Right lobe of liver (tissue), 6 donors: ENCODE data around the gene PSMB11. TPM values are rescaled to one million over a fixed set of nuclear protein-coding genes. Genes with fewer than 3 reads are reported as not detected.
A peak's percentile ranks its signal among the peaks of the same experiment; 100 is the strongest.

ENCODE experiments used
- ATAC-seq, 4 donors: fragments of 200-7000 bp; cut with Tn5 transposase; one replicate each; pipeline ENCODE4 v1.9.1; 2020; ENCODE audit warnings: mild to moderate bottlenecking in 4 of 4, moderate library complexity in 4 of 4
- DNase-seq, 3 donors: peaks; one replicate each; pipeline ENCODE4 v3.0.0-alpha.2; 2020
- H3K27ac ChIP-seq, 3 donors: fragments of 200-600 bp; one replicate each; pipeline ENCODE4 v1.8.0; 2022
- H3K27me3 ChIP-seq, 2 donors: fragments of 200-600 bp; one replicate each; pipeline ENCODE4 v1.8.0; 2022
- H3K36me3 ChIP-seq, 4 donors: fragments of 200-600 bp; sonication (generic) in 1 of 4; one replicate each; pipeline versions ENCODE4 v1.5.1 to v1.8.0; 2017 to 2022; ENCODE audit warnings: control low read depth in 1 of 4
- H3K4me1 ChIP-seq, 4 donors: fragments of 200-600 bp; sonication (generic) in 1 of 4; one replicate each; pipeline versions ENCODE4 v1.5.1 to v1.8.0; 2017 to 2022; ENCODE audit warnings: control low read depth in 1 of 4
- H3K4me3 ChIP-seq, 3 donors: fragments of 200-600 bp; one replicate each; pipeline ENCODE4 v1.8.0; 2022
- H3K9me3 ChIP-seq, 4 donors: fragments of 200-600 bp; sonication (generic) in 1 of 4; one replicate each; pipeline versions ENCODE4 v1.5.1 to v1.8.0; 2017 to 2022; ENCODE audit warnings: control low read depth in 1 of 4
- POLR2A ChIP-seq: fragments of 450-650 bp; IDR thresholded peaks from one replicate; pipeline ENCODE4 v1.6.1; 2017; ENCODE audit warnings: antibody characterized with exemption, mild to moderate bottlenecking
- WGBS: methylation state at CpG from one replicate; pipeline ENCODE4 v1.1.6; 2018; ENCODE audit warnings: low coverage, low lambda C conversion rate; ENCODE audit not compliant: insufficient coverage; ENCODE audit errors: missing lambda C conversion rate; 5-methylcytosine and 5-hydroxymethylcytosine counted together
- intact Hi-C, 2 donors: fragments of 100-400 bp; cut with DNase I; formaldehyde crosslinking; loops; one replicate each; pipeline versions ENCODE4 v1.11.2 to v1.14.1; 2022
- long read RNA-seq: library from polyadenylated mRNA; unstranded; transcript quantifications from one replicate; pipeline ENCODE4 v2.0.0, GENCODE V29; 2019
- total RNA-seq, 6 experiments: library from RNA; depleted of rRNA in 2 of 6; stranded (reverse); fragments of >200 nt in 2 of 6; fragmentation: NEBNext Ultra II Directional in 3 of 6; extraction: Animal tissue kit (Norgen Biotek cat#: 25700) in 3 of 6; gene quantifications; one replicate each; pipeline versions ENCODE4 v1.1.0 to v1.2.4, GENCODE V29; 2016 to 2023
- TF ChIP-seq, protein P1 (sequence below), 4 donors: fragments of 200-600 bp in 3 of 4; fragments of 450-650 bp in 1 of 4; IDR thresholded peaks; one replicate each; pipeline versions ENCODE4 v1.5.1 to v1.8.0; 2016 to 2022; ENCODE audit warnings: antibody characterized with exemption in 4 of 4, mild to moderate bottlenecking in 2 of 4
- donor health status: DM: no; HTN: yes; CAD: no.
- donor health status: DM: no; HTN: no; CAD: no.
- donor health status: DM: no; HTN: no; CAD: no.
- donor health status: DM: no; HTN: yes; CAD: no.
- donor health status: DM: no; HTN: yes; CAD: no.

PSMB11 gene, protein sequence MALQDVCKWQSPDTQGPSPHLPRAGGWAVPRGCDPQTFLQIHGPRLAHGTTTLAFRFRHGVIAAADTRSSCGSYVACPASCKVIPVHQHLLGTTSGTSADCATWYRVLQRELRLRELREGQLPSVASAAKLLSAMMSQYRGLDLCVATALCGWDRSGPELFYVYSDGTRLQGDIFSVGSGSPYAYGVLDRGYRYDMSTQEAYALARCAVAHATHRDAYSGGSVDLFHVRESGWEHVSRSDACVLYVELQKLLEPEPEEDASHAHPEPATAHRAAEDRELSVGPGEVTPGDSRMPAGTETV
- total RNA-seq: not detected
- long read RNA-seq: 0 reads

DNA sequence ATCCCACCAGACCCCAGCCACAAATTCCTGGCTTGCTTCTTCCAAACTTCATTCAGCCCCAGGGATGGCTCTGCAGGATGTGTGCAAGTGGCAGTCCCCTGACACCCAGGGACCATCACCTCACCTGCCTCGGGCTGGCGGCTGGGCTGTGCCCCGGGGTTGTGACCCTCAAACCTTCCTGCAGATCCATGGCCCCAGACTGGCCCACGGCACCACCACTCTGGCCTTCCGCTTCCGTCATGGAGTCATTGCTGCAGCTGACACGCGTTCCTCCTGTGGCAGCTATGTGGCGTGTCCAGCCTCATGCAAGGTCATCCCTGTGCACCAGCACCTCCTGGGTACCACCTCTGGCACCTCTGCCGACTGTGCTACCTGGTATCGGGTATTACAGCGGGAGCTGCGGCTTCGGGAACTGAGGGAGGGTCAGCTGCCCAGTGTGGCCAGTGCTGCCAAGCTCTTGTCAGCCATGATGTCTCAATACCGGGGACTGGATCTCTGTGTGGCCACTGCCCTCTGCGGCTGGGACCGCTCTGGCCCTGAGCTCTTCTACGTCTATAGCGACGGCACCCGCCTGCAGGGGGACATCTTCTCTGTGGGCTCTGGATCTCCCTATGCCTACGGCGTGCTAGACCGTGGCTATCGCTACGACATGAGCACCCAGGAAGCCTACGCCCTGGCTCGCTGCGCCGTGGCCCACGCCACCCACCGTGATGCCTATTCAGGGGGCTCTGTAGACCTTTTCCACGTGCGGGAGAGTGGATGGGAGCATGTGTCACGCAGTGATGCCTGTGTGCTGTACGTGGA is at the start of gene PSMB11:
Gene PSMB11, plus strand, starts transcription at position 51 of the 804 bp plus-strand sequence. Its CDS starts 14 bp downstream, at position 65.
- Histone ChIP-seq H3K36me3 (no peaks in the 10 kb centered on the region), H3K27ac (no peak within 1 kb of the TSS), H3K4me3 (no peak within 1 kb of the TSS), H3K9me3 (no peaks in the 10 kb centered on the region), H3K27me3 (no peaks in the 10 kb centered on the region), H3K4me1 (no peaks in the 10 kb centered on the region)
- WGBS: 96% methylated on average over 5 of the region's 36 CpGs
- no peak for DNase-seq
- intact Hi-C loops: no loop called here
- no peak for ATAC-seq
- TF ChIP-seq, protein P1, sequence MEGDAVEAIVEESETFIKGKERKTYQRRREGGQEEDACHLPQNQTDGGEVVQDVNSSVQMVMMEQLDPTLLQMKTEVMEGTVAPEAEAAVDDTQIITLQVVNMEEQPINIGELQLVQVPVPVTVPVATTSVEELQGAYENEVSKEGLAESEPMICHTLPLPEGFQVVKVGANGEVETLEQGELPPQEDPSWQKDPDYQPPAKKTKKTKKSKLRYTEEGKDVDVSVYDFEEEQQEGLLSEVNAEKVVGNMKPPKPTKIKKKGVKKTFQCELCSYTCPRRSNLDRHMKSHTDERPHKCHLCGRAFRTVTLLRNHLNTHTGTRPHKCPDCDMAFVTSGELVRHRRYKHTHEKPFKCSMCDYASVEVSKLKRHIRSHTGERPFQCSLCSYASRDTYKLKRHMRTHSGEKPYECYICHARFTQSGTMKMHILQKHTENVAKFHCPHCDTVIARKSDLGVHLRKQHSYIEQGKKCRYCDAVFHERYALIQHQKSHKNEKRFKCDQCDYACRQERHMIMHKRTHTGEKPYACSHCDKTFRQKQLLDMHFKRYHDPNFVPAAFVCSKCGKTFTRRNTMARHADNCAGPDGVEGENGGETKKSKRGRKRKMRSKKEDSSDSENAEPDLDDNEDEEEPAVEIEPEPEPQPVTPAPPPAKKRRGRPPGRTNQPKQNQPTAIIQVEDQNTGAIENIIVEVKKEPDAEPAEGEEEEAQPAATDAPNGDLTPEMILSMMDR (IDR thresholded peaks at IDR 0.05): no peak
- TF ChIP-seq POLR2A: no peak

DNA sequence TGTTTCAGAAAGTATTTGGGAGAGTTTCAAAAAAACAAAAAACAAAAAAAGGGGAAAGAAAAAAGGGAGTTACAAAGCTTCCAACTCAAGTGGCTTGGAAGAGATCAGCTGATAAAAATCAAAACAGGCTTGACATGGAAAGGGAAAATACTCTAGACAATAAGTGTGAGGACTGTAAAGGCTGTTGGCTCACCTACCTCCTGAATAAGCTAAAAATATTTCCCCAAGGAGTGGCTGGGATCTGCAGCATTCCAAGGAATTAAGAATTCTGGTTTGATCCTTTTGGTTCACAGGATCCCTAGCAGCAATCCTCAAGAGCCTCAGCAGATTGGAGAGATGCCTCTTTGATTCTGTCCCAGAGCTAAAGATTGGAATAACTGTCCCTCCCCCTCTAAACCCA is 48.5 kb upstream of the PSMB11 start:
- H3K27ac ChIP-seq: no peak overlapping the region
- no peaks in the 10 kb centered on the region for H3K9me3 ChIP-seq
- H3K4me1 ChIP-seq: no peaks in the 10 kb centered on the region
- no peaks in the 10 kb centered on the region for H3K36me3 ChIP-seq
- DNase-seq (no peak), ATAC-seq (no peak)
- TF ChIP-seq POLR2A: no peak
- TF ChIP-seq, protein P1 (IDR thresholded peaks at IDR 0.05): no peak
- H3K4me3 ChIP-seq: no peak overlapping the region
- no peaks in the 10 kb centered on the region for H3K27me3 ChIP-seq
- intact Hi-C loops: no loop called here

DNA sequence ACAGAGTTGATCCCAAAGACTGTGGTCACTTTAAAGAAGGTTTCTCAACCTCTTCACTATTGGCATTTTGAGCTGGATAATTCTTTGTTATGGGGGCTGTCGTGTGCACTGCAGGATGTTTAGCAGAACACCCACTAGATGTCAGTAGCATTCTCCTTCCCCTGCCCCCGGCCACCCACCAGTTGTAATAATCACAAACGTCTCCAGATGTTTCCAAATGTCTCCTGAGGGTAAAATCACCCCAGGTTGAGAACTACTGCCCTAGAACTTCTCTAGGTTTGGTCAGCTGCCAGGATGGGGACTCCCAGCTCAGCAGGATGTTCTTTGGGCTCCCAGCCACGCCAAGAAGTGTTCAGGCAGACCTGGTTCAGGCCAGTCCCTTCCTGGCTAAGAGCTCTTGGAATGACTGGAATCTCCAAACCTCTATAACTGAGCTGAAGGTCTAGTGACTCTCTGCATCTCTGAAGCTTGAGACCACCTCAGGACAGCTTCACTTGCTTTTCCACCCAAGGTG is 47.2 kb upstream of the PSMB11 start:
- WGBS: 12% methylated on average over 3 of the region's 4 CpGs

DNA sequence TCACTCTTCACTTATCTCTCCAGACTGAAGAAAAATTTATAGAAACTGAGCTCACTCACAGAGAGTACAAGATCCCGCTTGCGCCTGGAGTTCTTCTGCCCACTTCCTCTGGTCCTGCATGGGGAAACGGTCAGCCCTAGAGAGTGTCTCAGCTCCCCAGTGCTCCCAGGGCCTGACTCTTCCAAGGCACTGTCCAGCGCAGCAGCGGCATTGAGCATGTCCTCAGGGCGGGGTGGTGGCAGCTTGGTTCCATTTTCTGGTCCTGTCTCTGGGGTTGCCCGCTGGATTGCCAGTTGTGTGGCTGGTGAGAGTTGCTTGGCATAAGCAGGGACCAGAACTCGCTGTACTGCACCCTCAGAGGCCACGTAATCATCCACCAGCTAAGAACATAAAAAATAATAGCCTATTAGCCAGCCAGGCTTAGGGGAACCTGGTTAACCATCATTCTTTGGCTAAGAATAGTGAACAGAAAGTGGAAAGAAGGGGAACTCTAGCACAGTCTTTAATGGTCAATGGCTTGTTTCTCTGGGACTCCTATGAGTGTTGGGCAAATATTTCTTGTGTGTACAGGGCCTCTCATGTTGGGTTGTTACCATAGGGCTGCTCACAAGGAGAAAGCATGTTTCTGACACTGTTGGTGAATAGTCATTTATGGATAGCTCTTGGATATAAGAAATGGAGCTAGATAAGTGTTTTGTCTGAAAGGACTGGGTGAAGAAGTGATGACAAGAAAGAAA is 46.0 kb upstream of the PSMB11 start:
- ATAC-seq: no peak

More for the DNA sequence above, 47.2 kb upstream of the PSMB11 start:
- H3K9me3 ChIP-seq: no peaks in the 10 kb centered on the region
- no peaks in the 10 kb centered on the region for H3K4me1 ChIP-seq
- intact Hi-C loops: no loop called here
- DNase-seq (no peak), ATAC-seq (peak; percentile 63 to 77 (median 74))
- no peak overlapping the region for H3K27ac ChIP-seq
- no peak for TF ChIP-seq POLR2A
- TF ChIP-seq, protein P1 (IDR thresholded peaks at IDR 0.05): peak; percentile 20 to 60 (median 46)
- H3K27me3 ChIP-seq: no peaks in the 10 kb centered on the region
- H3K36me3 ChIP-seq: no peaks in the 10 kb centered on the region
- no peak overlapping the region for H3K4me3 ChIP-seq

More for the DNA sequence above, 46.0 kb upstream of the PSMB11 start:
- Histone ChIP-seq H3K27me3 (no peaks in the 10 kb centered on the region), H3K4me3 (no peak overlapping the region), H3K4me1 (no peaks in the 10 kb centered on the region), H3K9me3 (no peaks in the 10 kb centered on the region), H3K27ac (no peak overlapping the region), H3K36me3 (no peaks in the 10 kb centered on the region)
- no peak for DNase-seq
- intact Hi-C loops: no loop called here
- WGBS: 76% methylated on average over 6 of the region's 9 CpGs
- no peak for TF ChIP-seq POLR2A
- TF ChIP-seq, protein P1 (IDR thresholded peaks at IDR 0.05): no peak
